Common myeloid progenitor, CD34-positive (primary cell): ENCODE results near the gene CFAP45.

Experiments
- CTCF ChIA-PET: fragments of 350-600 bp; sonication (Branson Sonifier 250); formaldehyde crosslinking; loops from one replicate; lab custom pipeline; 2021; ENCODE audit warnings: antibody characterized with exemption; lab: Charles Lee
- POLR2A ChIA-PET: fragments of 350-600 bp; sonication (Branson Sonifier 250); formaldehyde crosslinking; loops from one replicate; lab custom pipeline; 2021; ENCODE audit warnings: antibody characterized with exemption; lab: Charles Lee
- DNase-seq, 3 donors: peaks; one replicate each; pipeline versions ENCODE4 v3.0.0 to v3.0.0-alpha.2; 2013
- H3K27ac ChIP-seq, 2 experiments: 1 replicate in 1 of 2; 2 replicates in 1 of 2; pipeline ENCODE4 v1.7.0; 2013; ENCODE audit warnings: inconsistent platforms in 2 of 2, low read length in 2 of 2, mild to moderate bottlenecking in 2 of 2, low read depth in 1 of 2, moderate library complexity in 1 of 2; ENCODE audit not compliant: severe bottlenecking in 2 of 2, insufficient read depth in 1 of 2, poor library complexity in 1 of 2
- H3K27me3 ChIP-seq, 5 experiments: replicated peaks in 2 of 5; 1 replicate in 3 of 5; 2 replicates in 2 of 5; pipeline versions ENCODE4 v1.6.1 to v1.7.0; 2013; ENCODE audit warnings: low read length in 4 of 5, mild to moderate bottlenecking in 2 of 5, moderate library complexity in 2 of 5, inconsistent platforms in 1 of 5; ENCODE audit not compliant: insufficient read depth in 5 of 5, control insufficient read depth in 4 of 5
- H3K36me3 ChIP-seq, 4 experiments: 1 replicate in 2 of 4; 2 replicates in 2 of 4; pipeline versions ENCODE4 v1.6.1 to v1.7.0; 2013; ENCODE audit warnings: low read length in 3 of 4, control low read depth in 1 of 4, mild to moderate bottlenecking in 1 of 4; ENCODE audit not compliant: control insufficient read depth in 4 of 4, insufficient read depth in 4 of 4
- H3K4me1 ChIP-seq, 4 experiments: 1 replicate in 3 of 4; 2 replicates in 1 of 4; pipeline versions ENCODE4 v1.6.1 to v1.7.1; 2013; ENCODE audit warnings: low read length in 3 of 4, mild to moderate bottlenecking in 3 of 4, control low read depth in 1 of 4, inconsistent platforms in 1 of 4, moderate library complexity in 1 of 4; ENCODE audit not compliant: control insufficient read depth in 4 of 4, insufficient read depth in 4 of 4; ENCODE audit errors: control extremely low read depth in 1 of 4
- H3K4me3 ChIP-seq, 7 experiments: 1 replicate in 4 of 7; 2 replicates in 3 of 7; pipeline versions ENCODE4 v1.5.1 to v1.7.0; 2013; ENCODE audit warnings: mild to moderate bottlenecking in 7 of 7, low read length in 6 of 7, moderate library complexity in 6 of 7, inconsistent platforms in 2 of 7, low read depth in 2 of 7, control low read depth in 1 of 7; ENCODE audit not compliant: insufficient read depth in 4 of 7, control insufficient read depth in 1 of 7; ENCODE audit errors: extremely low read depth in 1 of 7
- H3K9me3 ChIP-seq, 5 experiments: 1 replicate in 4 of 5; 2 replicates in 1 of 5; pipeline versions ENCODE4 v1.6.1 to v1.7.1; 2013; ENCODE audit warnings: low read length in 4 of 5, mild to moderate bottlenecking in 2 of 5, inconsistent platforms in 1 of 5, low read depth in 1 of 5, moderate library complexity in 1 of 5; ENCODE audit not compliant: control insufficient read depth in 4 of 5, insufficient read depth in 2 of 5; ENCODE audit errors: control extremely low read depth in 1 of 5
- WGBS: methylation state at CpG from one replicate; pipeline ENCODE4 v1.1.5; 2013; ENCODE audit not compliant: insufficient coverage; 5-methylcytosine and 5-hydroxymethylcytosine counted together

Gene CFAP45

DNA sequence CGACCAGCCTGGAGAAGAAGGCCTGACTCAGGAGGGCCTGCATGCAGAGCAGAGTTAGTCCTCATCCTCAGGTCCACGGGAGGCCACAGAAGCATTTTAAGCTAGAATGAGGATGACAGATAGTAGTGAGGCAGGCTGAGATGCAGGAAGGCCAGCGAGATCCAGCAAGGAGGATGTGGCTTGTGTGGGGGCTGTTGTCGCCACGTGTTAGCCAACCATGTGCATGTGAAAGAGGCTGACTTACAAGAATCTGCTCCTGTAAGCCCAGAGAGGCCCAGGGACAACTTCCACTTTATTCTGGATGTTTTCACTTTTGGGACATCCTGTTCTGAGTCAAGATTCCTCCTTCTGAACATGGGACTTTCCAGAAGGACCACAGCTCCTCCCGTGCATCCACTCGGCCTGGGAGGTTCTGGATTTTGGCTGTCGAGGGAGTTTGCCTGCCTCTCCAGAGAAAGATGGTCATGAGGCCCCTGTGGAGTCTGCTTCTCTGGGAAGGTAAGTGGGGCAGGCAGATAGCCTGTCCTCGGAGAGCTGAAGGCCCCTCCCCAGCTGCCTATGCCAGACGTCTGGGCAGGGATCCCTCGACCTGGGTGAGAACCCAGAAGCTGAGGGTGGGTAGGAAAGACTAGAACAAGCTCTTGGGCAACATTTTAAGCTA, 73.4 kb downstream of the CFAP45 start, which contains the start of gene SLAMF8:
SLAMF8 (plus strand) TSS at position 433 of the 661 bp plus-strand sequence; CDS start at position 459, 26 bp downstream.
- Histone ChIP-seq H3K4me3 (no peak within 1 kb of the TSS), H3K36me3 (no peaks in the 10 kb centered on the region), H3K9me3 (no peaks in the 10 kb centered on the region), H3K27me3 (peaks cover 0 to 5% (median 0%) of the 10 kb centered on the region in 5 experiments), H3K27ac (no peak within 1 kb of the TSS), H3K4me1 (peaks cover 4 to 23% (median 18%) of the 10 kb centered on the region in 4 experiments)
- DNase-seq: peak in 2 of 3 donors; percentile 59 to 63
- ChIA-PET POLR2A (interaction anchor here (0.6 kb wide), 1 partner anchor 10 kb away, joined by 3 read pairs; no protein-coding TSS in a partner anchor), CTCF (interaction anchor here (1.0 to 11.9 kb wide), 7 partner anchors 9 to 104 kb away, joined by 3 to 111 read pairs (median 5); partner anchors contain the start of gene FCRL6)
- WGBS: 49% methylated on average over 8 of the region's 11 CpGs

DNA sequence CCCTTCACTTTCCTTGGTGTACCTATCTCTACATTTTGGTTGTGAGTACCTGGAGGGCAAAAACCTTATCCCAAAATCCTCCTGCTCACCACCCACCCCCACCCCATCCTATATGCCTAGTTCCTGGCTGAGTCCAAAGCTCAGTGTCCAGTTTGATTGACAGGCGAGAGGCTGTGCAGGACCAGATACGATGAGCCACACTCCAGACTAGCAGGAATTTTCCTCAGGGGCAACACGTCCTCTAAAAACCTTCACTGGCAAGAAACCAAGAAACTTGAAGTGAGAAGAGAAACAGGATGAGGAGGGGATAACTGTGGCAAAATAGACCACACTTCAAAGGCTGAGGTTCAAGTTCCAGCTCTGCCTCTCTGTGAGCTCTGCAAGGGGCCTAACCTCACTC, 74.4 kb downstream of the CFAP45 start:
- Histone ChIP-seq H3K36me3 (no peaks in the 10 kb centered on the region), H3K4me3 (no peak overlapping the region), H3K9me3 (no peaks in the 10 kb centered on the region), H3K4me1 (peaks cover 4 to 23% (median 18%) of the 10 kb centered on the region in 4 experiments), H3K27ac (no peak overlapping the region), H3K27me3 (peaks cover 0 to 5% (median 0%) of the 10 kb centered on the region in 5 experiments)
- 80% methylated on average over 2 of the region's 3 CpGs for WGBS
- POLR2A ChIA-PET: no interaction called here
- CTCF ChIA-PET: interaction anchor here (1.4 to 11.9 kb wide), 5 partner anchors 8 to 66 kb away, joined by 3 to 111 read pairs (median 5); partner anchors contain the start of gene FCRL6
- DNase-seq: no peak

DNA sequence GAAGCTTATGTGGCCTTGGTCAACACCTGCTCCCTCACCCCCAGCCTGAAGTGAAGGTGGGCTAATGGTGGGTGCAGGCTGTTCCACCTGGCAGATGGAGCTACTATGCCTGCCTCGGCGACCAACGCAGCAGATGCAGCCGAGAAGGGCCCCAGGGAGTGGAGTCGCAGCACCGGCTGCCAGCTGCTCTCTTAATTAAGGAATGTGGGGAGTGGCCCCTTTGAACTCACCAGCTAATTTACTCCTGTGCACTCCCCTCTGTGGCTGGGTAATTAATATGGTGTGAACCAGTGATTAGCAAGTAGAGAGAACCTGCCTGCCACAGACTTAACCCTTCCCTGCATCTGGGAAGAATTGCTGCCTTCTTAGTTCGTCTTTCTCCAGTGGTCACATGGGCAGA, 76.6 kb downstream of the CFAP45 start:
- 95% methylated on average over 4 of the region's 7 CpGs for WGBS

More for the DNA sequence above, 76.6 kb downstream of the CFAP45 start:
- Histone ChIP-seq H3K9me3 (no peaks in the 10 kb centered on the region), H3K4me3 (no peak overlapping the region), H3K4me1 (peaks cover 4 to 19% (median 17%) of the 10 kb centered on the region in 4 experiments), H3K27me3 (peaks cover 0 to 5% (median 0%) of the 10 kb centered on the region in 5 experiments), H3K27ac (no peak overlapping the region), H3K36me3 (no peaks in the 10 kb centered on the region)
- ChIA-PET POLR2A (no interaction called here), CTCF (interaction anchor here (0.5 to 11.9 kb wide), 5 partner anchors 10 to 364 kb away, joined by 3 to 111 read pairs (median 4); no protein-coding TSS in a partner anchor)
- DNase-seq: no peak
